Activated naive CD4-positive, alpha-beta T cell treated with anti-CD3 and anti-CD28 coated beads, Interleukin-2, amount 50 U/mL, for 16 hours (primary cell): Measurements from ENCODE around the gene CST9.
"Not testable (repeated sequence)": the region's sequence is repeated elsewhere in the genome, so short reads cannot be mapped to it uniquely, and the experiment has no call there.

Source experiments
- DNase-seq: peaks from one replicate; pipeline ENCODE4 v3.0.0-alpha.2; 2020

The CST9 gene

GRCh38 chr20:23636908-23637281 is 31.2 kb upstream of the CST9 start:
- DNase-seq, result no peak

- no peak for DNase-seq
These were observed 30.6 kb upstream of the CST9 start for GRCh38 chr20:23636182-23636907.

- DNase-seq, result not testable (repeated sequence)
These were observed 30.0 kb upstream of the CST9 start for GRCh38 chr20:23635768-23636090.

DNA sequence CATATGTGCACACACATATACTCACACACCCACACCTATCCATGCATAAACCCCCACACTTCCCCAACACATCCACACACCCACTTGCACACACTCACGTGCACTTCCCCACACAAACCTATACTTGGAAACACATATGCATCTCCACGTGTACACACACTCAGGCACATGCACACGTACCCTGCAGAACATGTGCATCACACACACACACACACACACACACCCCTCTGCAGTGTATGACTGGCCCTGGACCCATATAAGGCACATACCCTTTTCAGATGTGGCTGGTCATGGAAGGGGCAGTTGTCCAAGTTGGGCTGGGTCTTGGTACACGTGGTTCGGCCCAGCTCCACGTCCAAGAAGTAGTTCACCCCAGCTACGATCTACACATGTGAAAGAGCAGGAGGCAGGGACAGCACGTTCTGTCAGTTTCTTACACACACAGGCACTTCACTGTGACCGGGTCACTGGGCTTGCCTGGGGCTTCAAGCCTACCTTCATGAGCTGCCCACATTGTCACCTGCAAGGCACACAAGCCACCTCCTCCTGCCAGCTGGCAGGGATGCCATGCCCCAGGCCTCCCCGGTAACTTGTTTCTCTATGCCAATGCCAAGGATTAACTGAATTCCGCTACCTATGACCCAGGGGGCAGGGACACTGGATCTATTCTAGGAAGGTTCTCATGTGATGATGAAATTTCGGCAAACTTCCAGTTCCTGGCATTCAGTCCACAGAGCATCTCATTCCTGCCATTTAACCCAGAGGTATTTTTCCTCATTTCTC is 29.5 kb upstream of the CST9 start:
- DNase-seq, result no peak

GRCh38 chr20:23634044-23634801 is 28.5 kb upstream of the CST9 start:
- no peak for DNase-seq

- no peak for DNase-seq
These were observed 27.2 kb upstream of the CST9 start for GRCh38 chr20:23632711-23633573.

DNA sequence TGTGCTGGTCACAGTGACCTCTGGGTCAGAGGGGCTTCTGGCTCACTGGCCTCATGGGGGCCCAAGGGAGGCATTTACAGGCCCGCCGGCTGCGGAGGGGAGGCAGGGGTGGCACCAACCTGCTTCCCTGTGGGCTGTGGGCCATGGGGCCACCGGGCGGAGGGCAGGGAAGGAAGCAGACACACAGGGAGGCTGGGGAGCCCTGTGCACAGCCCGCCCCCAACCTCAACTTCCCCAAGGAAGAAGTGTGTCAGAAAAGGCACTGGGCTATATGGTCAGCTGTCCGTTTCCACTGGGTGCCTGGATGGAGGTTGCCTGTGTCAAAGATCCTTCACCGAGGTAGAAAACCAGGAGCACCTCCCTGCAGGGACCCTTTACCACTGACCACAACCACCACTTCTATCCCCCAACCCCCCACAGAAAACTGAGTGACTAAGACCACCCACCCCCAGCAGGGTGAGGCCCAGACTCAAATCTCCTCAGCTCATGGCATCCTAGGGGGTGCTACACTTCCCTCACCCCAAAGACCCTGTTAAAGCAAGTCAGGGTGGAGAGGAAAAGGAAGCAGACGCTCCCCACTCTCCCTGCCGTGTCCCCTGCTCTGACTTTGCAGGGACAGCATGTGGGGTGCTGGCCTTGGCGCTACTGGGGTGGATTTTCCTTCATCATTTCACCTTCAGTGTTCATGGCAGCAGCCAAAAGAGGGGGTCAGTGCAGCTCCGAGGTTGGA is 26.4 kb upstream of the CST9 start:
- DNase-seq, result no peak

GRCh38 chr20:23631226-23631822 is 25.6 kb upstream of the CST9 start:
- DNase-seq, result no peak

DNA sequence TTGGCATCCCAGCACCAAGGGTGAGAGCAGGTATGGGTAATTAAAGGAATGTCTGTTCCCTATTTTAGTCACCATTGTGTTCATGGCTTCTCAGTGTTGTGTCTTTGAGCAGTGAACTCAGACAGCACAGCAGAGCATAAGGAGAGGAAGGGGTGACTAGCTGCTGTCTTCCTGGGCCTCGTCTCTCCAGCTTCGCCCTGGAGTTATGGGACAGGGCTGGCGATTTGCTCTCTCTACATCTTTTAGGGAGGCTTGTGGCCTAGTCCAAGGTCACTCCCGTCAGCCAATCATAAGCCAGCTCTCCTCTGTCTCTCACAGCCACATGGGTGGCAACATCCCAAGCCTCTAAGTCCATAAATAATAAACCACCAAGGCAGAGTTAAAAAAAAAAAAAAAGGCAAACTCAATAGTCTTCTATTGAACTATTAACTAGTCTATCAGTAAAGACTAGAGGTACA is 24.7 kb upstream of the CST9 start:
- no peak for DNase-seq

GRCh38 chr20:23629542-23630391 is 24.1 kb upstream of the CST9 start:
- DNase-seq, result no peak

GRCh38 chr20:23629017-23629541 is 23.4 kb upstream of the CST9 start:
- DNase-seq, result no peak

DNA sequence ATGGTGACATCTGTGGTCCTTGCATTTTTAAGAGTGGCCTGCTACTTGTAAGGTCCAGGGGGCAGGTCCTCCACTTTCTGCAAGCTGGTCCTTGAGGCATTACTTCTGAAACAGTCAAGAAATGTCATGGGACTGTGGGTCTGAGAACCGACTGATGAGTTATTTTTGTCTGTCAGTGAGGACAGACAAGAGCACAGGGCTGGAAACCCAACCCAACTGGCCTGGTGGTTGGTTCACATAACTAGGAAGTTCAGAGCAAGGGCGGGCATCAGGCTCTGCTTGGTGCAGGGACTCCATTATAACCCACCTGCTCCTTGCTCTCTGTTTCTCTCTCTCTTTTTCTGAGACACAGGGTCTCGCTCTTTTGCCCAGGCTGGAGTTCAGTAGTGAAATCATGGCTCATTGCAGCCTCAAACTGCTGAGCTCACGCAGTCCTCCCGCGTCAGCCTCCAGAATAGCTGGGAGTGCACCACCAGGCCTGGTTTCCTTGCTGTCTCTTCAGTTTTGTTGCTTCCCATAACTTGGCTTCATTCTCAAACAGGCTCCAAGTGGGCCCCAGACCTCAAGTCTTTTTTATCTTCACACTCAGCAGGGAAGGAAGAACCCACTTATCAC is 22.8 kb upstream of the CST9 start:
- no peak for DNase-seq

DNA sequence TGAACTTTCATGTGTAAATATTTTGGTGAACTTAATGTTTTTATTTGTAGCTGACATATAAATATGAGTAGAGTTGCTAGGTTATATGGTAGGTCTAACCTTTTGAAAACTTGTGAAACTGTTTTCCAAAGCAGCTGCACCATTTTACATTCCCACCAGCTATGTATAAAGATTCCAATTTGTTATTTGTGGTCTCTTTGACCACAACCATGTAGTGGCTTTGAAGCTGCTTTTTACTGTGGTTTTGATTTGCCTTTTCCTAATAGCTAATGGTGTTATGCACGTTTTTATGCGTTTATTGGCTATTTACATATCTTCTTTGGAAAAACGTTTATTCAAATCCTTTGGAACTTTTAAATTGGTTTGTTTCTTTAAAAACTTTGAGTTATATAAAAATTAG is 21.8 kb upstream of the CST9 start:
- no peak for DNase-seq

DNA sequence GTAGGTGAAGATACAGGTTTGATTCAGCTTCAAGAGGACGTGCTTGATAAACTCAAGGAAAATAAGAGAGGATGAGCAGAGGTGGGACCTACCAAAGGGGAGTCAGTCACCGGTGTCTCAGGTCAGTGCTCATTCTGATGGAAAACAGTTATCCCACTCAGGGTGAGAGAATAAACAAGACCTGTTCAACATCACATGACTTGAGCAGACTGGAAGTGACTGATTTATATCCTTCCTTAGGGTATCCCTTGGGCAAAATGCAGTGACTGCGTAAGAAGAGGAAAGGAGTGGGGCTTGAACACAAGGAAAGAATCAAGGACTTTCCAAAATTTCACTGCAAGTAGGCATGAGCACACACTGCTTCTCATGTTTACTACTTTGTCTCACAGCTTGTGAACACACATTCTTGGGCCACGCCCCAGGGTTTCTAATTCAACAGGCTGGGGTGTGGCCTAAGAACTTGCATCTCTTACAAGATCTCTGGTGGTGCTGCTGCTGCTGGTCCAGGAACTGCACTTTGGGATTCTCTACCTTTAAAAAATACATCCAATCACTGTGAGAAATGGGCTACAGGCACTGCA is 20.4 kb upstream of the CST9 start:
- no peak for DNase-seq

DNA sequence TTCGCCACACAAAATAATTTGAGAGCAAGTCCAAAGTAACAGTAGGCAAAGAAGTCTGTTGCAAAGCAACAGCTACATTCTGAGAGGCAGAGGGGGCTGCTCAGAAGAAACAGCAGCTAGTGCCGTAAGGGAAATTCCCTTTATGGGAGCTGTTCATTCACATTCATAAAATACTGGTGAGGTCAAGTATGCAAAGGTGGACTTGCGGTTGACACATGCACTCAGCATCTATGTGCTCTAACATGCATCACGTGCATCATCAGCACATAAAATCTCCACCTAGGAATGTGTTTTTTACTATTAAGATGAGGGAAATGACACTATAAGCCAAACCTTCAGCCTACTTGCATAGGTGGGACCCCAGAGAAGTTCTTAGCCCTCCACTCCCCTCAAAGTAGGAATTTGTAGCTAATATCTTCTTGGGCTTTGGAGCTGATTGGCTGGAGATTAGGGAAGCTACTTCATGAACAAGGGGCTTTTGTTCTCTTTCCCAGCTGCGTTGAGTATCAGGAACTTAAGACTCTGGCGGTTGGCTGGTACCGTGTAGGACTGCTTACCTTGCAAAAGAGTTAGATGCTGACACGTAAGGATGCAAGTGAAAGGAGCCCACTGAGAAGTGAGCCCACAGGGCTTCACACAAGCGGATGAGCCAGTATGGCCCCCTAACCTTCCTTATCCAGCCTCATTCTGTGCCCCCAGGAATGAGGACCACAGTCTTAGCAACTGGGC is 19.7 kb upstream of the CST9 start:
- no peak for DNase-seq

DNA sequence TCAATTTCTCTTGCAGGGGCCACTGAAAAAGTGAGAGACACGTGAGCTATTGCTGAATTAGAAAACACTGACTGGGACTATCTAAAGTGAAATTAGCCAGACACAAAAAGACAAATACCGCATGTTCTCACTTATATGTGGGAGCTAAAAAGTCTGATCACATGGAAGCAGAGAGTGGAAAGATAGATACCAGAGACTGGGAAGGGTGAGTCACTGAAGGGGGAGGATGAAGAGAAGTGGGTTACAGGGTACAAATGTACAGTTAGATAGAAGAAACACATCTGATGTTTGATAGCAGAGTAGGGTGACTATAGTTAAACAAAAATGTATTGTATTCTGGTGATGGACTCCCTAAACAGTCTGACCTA is 18.6 kb upstream of the CST9 start:
- no peak for DNase-seq

- no peak for DNase-seq
These were observed 18.1 kb upstream of the CST9 start for GRCh38 chr20:23623666-23624323.

DNA sequence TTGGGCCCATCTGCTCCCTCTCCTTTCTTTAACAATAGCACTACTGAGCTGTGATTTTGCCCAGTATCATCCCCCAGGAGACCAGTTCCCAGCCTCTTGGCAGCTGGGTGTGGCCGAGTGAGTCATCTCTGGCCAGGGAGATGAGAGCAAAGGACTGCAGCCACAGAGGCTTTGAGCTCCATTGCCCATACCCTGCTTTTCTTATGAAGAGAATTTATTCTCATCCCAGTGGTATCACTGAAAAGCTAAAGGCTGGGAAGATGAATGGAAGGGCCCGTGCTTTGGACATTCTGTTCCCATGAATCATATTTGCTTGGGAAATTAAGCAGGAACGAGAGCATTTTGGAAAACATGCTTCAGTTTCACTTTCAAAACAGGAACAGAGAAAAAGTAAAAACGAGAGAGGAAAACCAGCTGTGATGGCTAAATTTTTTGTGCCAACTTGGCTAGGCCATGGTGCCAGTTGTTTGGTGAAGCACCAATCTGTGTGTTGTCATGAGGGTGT is 17.2 kb upstream of the CST9 start:
- no peak for DNase-seq
